Sigmoid colon (tissue), 4 donors: ENCODE results near the gene SIGLEC9.

Experiments
- CTCF ChIP-seq, 4 experiments: fragments of 450-650 bp in 3 of 4; fragments of 200-600 bp in 1 of 4; IDR thresholded peaks; one replicate each; pipeline ENCODE4 v1.5.1; 2016 to 2019; ENCODE audit warnings: antibody characterized with exemption in 4 of 4, mild to moderate bottlenecking in 3 of 4, moderate library complexity in 2 of 4
- EP300 ChIP-seq, 4 donors: sonication (generic); formaldehyde crosslinking; IDR thresholded peaks; one replicate each; pipeline ENCODE4 v1.6.1; 2017; ENCODE audit warnings: antibody characterized with exemption in 4 of 4
- POLR2A ChIP-seq, 2 donors: fragments of 450-650 bp; IDR thresholded peaks; one replicate each; pipeline ENCODE4 v1.6.1; 2016; ENCODE audit warnings: antibody characterized with exemption in 2 of 2, mild to moderate bottlenecking in 2 of 2, moderate library complexity in 2 of 2
- POLR2AphosphoS5 ChIP-seq, 4 donors: sonication (generic); formaldehyde crosslinking; IDR thresholded peaks; one replicate each; pipeline ENCODE4 v1.6.1; 2017; ENCODE audit warnings: antibody characterized with exemption in 4 of 4

- TF ChIP-seq POLR2AphosphoS5 (IDR thresholded peaks at IDR 0.05): no peak
- TF ChIP-seq CTCF (IDR thresholded peaks at IDR 0.05): no peak
- TF ChIP-seq POLR2A (IDR thresholded peaks at IDR 0.05): no peak
- TF ChIP-seq EP300 (IDR thresholded peaks at IDR 0.05): no peak
These were observed 19.9 kb downstream of the SIGLEC9 start for GRCh38 chr19:51144482-51145045.
